ENCODE data around the gene PIEZO2.

Gene PIEZO2

DNA sequence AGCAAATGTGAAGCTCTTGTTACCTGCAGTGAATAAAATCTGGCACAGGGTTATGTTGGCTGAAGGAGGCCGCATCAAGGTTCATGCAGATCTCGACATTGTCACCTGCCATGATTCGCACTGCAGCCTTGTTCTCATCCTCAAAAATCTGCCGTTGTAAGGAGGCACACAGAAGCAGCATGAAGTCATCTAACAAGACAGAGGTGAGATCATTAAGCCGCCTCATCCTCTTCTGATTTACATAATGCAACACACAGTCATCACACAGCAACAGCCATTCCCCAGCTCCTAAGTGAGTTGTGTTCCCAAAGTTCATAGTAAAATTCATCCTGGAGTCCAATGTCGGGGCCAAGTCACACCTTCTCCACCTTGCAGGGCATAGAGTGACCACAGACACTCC is 391.4 kb downstream of the PIEZO2 start:
- no peak overlapping the region for H2BK12ac ChIP-seq (ENCODE audit: low read length in 2 of 2)
- H3K79me1 ChIP-seq (replicated peaks; ENCODE audit: low read length, poor library complexity, severe bottlenecking) = no peaks in the 10 kb centered on the region
- no peak overlapping the region for H3K18ac ChIP-seq (ENCODE audit: low read depth in 1 of 2, low read length in 2 of 2)
- H3K4me1 ChIP-seq (ENCODE audit: control insufficient read depth, insufficient read depth, low read depth, low read length) = no peaks in the 10 kb centered on the region
- no peak overlapping the region for H2AK5ac ChIP-seq (ENCODE audit: low read length, severe bottlenecking)
- no peak overlapping the region for H4K91ac ChIP-seq (ENCODE audit: low read length)
- H3K23ac ChIP-seq (ENCODE audit: low read length in 2 of 2) = no peak overlapping the region
- H3K14ac ChIP-seq (ENCODE audit: low read length in 2 of 2) = no peak overlapping the region
- H3K36me3 ChIP-seq (ENCODE audit: control insufficient read depth in 1 of 2, insufficient read depth in 2 of 2, low read depth in 1 of 2, low read length in 2 of 2) = peaks cover 0 to 8% of the 10 kb centered on the region in 2 experiments
- peaks cover 0 to 29% of the 10 kb centered on the region in 2 experiments for H3K27me3 ChIP-seq (ENCODE audit: control insufficient read depth in 1 of 2, insufficient read depth in 1 of 2, low read length in 2 of 2)
- H2BK120ac ChIP-seq (ENCODE audit: low read depth, low read length) = no peak overlapping the region
- H3K9me3 ChIP-seq (ENCODE audit: control insufficient read depth, low read length) = no peaks in the 10 kb centered on the region
- no peak overlapping the region for H2BK15ac ChIP-seq (ENCODE audit: low read depth, poor library complexity, severe bottlenecking)
- H3K4ac ChIP-seq (ENCODE audit: low read depth in 1 of 2, low read length in 2 of 2) = no peak overlapping the region
- H4K8ac ChIP-seq (ENCODE audit: low read length) = no peak overlapping the region
- H3K9ac ChIP-seq (ENCODE audit: low read length) = no peak overlapping the region
- no peak overlapping the region for H2AFZ ChIP-seq (ENCODE audit: low read depth, low read length)
- 97% methylated on average over 6 of the region's 6 CpGs for WGBS
- H2BK5ac ChIP-seq (ENCODE audit: low read depth, low read length, poor library complexity, severe bottlenecking) = no peak overlapping the region
- H3K4me3 ChIP-seq (ENCODE audit: insufficient read depth in 1 of 2, low read depth in 1 of 2, low read length in 2 of 2) = no peak overlapping the region
- H3K27ac ChIP-seq (ENCODE audit: low read length, poor library complexity, severe bottlenecking) = no peak overlapping the region
- H3K4me2 ChIP-seq (ENCODE audit: low read length, poor library complexity, severe bottlenecking) = no peak overlapping the region
- no peak for DNase-seq

DNA sequence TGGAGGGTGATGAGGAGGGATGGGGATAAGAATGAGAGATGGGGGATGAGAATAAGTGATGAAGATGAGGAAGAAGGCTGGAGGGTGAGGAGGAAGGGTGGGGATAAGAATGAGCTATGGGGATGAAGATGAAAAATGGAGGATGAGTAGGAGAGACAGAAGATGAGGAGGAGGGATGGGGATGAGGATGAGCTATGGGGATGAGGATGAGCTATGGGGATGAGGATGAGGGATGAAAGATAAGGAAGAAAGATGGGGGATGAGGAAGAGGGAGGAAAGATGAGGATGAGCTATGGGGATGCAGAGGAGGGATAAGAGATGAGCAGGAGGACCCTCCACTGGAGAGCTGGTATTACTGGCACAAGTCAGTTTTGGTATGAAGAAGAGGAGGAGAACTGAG is 392.0 kb downstream of the PIEZO2 start:
- no peak overlapping the region for H4K91ac ChIP-seq (ENCODE audit: low read length)
- H3K4me1 ChIP-seq (ENCODE audit: control insufficient read depth, insufficient read depth, low read depth, low read length) = no peaks in the 10 kb centered on the region
- H2AFZ ChIP-seq (ENCODE audit: low read depth, low read length) = no peak overlapping the region
- H3K36me3 ChIP-seq (ENCODE audit: control insufficient read depth in 1 of 2, insufficient read depth in 2 of 2, low read depth in 1 of 2, low read length in 2 of 2) = peaks cover 0 to 8% of the 10 kb centered on the region in 2 experiments
- no peak for DNase-seq
- no peak overlapping the region for H3K4me2 ChIP-seq (ENCODE audit: low read length, poor library complexity, severe bottlenecking)
- no peak overlapping the region for H3K9ac ChIP-seq (ENCODE audit: low read length)
- H3K4ac ChIP-seq (ENCODE audit: low read depth in 1 of 2, low read length in 2 of 2) = no peak overlapping the region
- H3K4me3 ChIP-seq (ENCODE audit: insufficient read depth in 1 of 2, low read depth in 1 of 2, low read length in 2 of 2) = no peak overlapping the region
- no peak overlapping the region for H3K27ac ChIP-seq (ENCODE audit: low read length, poor library complexity, severe bottlenecking)
- no peak overlapping the region for H2BK15ac ChIP-seq (ENCODE audit: low read depth, poor library complexity, severe bottlenecking)
- no peak overlapping the region for H2AK5ac ChIP-seq (ENCODE audit: low read length, severe bottlenecking)
- no peak overlapping the region for H3K23ac ChIP-seq (ENCODE audit: low read length in 2 of 2)
- no peak overlapping the region for H3K18ac ChIP-seq (ENCODE audit: low read depth in 1 of 2, low read length in 2 of 2)
- H2BK12ac ChIP-seq (ENCODE audit: low read length in 2 of 2) = no peak overlapping the region
- H3K14ac ChIP-seq (ENCODE audit: low read length in 2 of 2) = no peak overlapping the region
- H3K27me3 ChIP-seq (ENCODE audit: control insufficient read depth in 1 of 2, insufficient read depth in 1 of 2, low read length in 2 of 2) = peaks cover 0 to 35% of the 10 kb centered on the region in 2 experiments
- no peak overlapping the region for H4K8ac ChIP-seq (ENCODE audit: low read length)
- no peaks in the 10 kb centered on the region for H3K79me1 ChIP-seq (replicated peaks; ENCODE audit: low read length, poor library complexity, severe bottlenecking)
- H2BK5ac ChIP-seq (ENCODE audit: low read depth, low read length, poor library complexity, severe bottlenecking) = no peak overlapping the region
- H2BK120ac ChIP-seq (ENCODE audit: low read depth, low read length) = no peak overlapping the region
- H3K9me3 ChIP-seq (ENCODE audit: control insufficient read depth, low read length) = no peaks in the 10 kb centered on the region

GRCh38 chr18:10755855-10756254 is 393.5 kb downstream of the PIEZO2 start:
- no peak overlapping the region for H3K23ac ChIP-seq (ENCODE audit: low read length in 2 of 2)
- peaks cover 0 to 50% of the 10 kb centered on the region in 2 experiments for H3K27me3 ChIP-seq (ENCODE audit: control insufficient read depth in 1 of 2, insufficient read depth in 1 of 2, low read length in 2 of 2)
- no peak overlapping the region for H4K8ac ChIP-seq (ENCODE audit: low read length)
- H3K9ac ChIP-seq (ENCODE audit: low read length) = no peak overlapping the region
- H2BK5ac ChIP-seq (ENCODE audit: low read depth, low read length, poor library complexity, severe bottlenecking) = no peak overlapping the region
- no peak overlapping the region for H3K4me2 ChIP-seq (ENCODE audit: low read length, poor library complexity, severe bottlenecking)
- H3K18ac ChIP-seq (ENCODE audit: low read depth in 1 of 2, low read length in 2 of 2) = no peak overlapping the region
- no peak overlapping the region for H2BK15ac ChIP-seq (ENCODE audit: low read depth, poor library complexity, severe bottlenecking)
- no peak overlapping the region for H2BK12ac ChIP-seq (ENCODE audit: low read length in 2 of 2)
- no peaks in the 10 kb centered on the region for H3K79me1 ChIP-seq (replicated peaks; ENCODE audit: low read length, poor library complexity, severe bottlenecking)
- peaks cover 0 to 8% of the 10 kb centered on the region in 2 experiments for H3K36me3 ChIP-seq (ENCODE audit: control insufficient read depth in 1 of 2, insufficient read depth in 2 of 2, low read depth in 1 of 2, low read length in 2 of 2)
- H2AFZ ChIP-seq (ENCODE audit: low read depth, low read length) = no peak overlapping the region
- H2BK120ac ChIP-seq (ENCODE audit: low read depth, low read length) = no peak overlapping the region
- 69% methylated on average over 1 of the region's 1 CpG for WGBS
- no peaks in the 10 kb centered on the region for H3K4me1 ChIP-seq (ENCODE audit: control insufficient read depth, insufficient read depth, low read depth, low read length)
- H3K4ac ChIP-seq (ENCODE audit: low read depth in 1 of 2, low read length in 2 of 2) = no peak overlapping the region
- H4K91ac ChIP-seq (ENCODE audit: low read length) = no peak overlapping the region
- H3K4me3 ChIP-seq (ENCODE audit: insufficient read depth in 1 of 2, low read depth in 1 of 2, low read length in 2 of 2) = no peak overlapping the region
- DNase-seq = no peak
- no peak overlapping the region for H3K27ac ChIP-seq (ENCODE audit: low read length, poor library complexity, severe bottlenecking)
- no peaks in the 10 kb centered on the region for H3K9me3 ChIP-seq (ENCODE audit: control insufficient read depth, low read length)
- no peak overlapping the region for H3K14ac ChIP-seq (ENCODE audit: low read length in 2 of 2)
- no peak overlapping the region for H2AK5ac ChIP-seq (ENCODE audit: low read length, severe bottlenecking)

- no peak overlapping the region for H3K27ac ChIP-seq (ENCODE audit: low read length, poor library complexity, severe bottlenecking)
- H2AK5ac ChIP-seq (ENCODE audit: low read length, severe bottlenecking) = no peak overlapping the region
- H3K4me2 ChIP-seq (ENCODE audit: low read length, poor library complexity, severe bottlenecking) = no peak overlapping the region
- WGBS = 100% methylated on average over 4 of the region's 4 CpGs
- no peak overlapping the region for H3K4me3 ChIP-seq (ENCODE audit: insufficient read depth in 1 of 2, low read depth in 1 of 2, low read length in 2 of 2)
- H3K14ac ChIP-seq (ENCODE audit: low read length in 2 of 2) = no peak overlapping the region
- H3K9ac ChIP-seq (ENCODE audit: low read length) = no peak overlapping the region
- no peak overlapping the region for H4K8ac ChIP-seq (ENCODE audit: low read length)
- H4K91ac ChIP-seq (ENCODE audit: low read length) = no peak overlapping the region
- no peak overlapping the region for H2BK120ac ChIP-seq (ENCODE audit: low read depth, low read length)
- no peaks in the 10 kb centered on the region for H3K9me3 ChIP-seq (ENCODE audit: control insufficient read depth, low read length)
- H3K18ac ChIP-seq (ENCODE audit: low read depth in 1 of 2, low read length in 2 of 2) = no peak overlapping the region
- no peak overlapping the region for H2BK12ac ChIP-seq (ENCODE audit: low read length in 2 of 2)
- no peak overlapping the region for H2BK15ac ChIP-seq (ENCODE audit: low read depth, poor library complexity, severe bottlenecking)
- no peak overlapping the region for H2BK5ac ChIP-seq (ENCODE audit: low read depth, low read length, poor library complexity, severe bottlenecking)
- no peak for DNase-seq
- H3K4ac ChIP-seq (ENCODE audit: low read depth in 1 of 2, low read length in 2 of 2) = no peak overlapping the region
- H3K23ac ChIP-seq (ENCODE audit: low read length in 2 of 2) = no peak overlapping the region
- H3K27me3 ChIP-seq (ENCODE audit: control insufficient read depth in 1 of 2, insufficient read depth in 1 of 2, low read length in 2 of 2) = peaks cover 0 to 64% of the 10 kb centered on the region in 2 experiments
- H2AFZ ChIP-seq (ENCODE audit: low read depth, low read length) = no peak overlapping the region
- H3K79me1 ChIP-seq (replicated peaks; ENCODE audit: low read length, poor library complexity, severe bottlenecking) = no peaks in the 10 kb centered on the region
- H3K36me3 ChIP-seq (ENCODE audit: control insufficient read depth in 1 of 2, insufficient read depth in 2 of 2, low read depth in 1 of 2, low read length in 2 of 2) = peaks cover 0 to 5% of the 10 kb centered on the region in 2 experiments
- H3K4me1 ChIP-seq (ENCODE audit: control insufficient read depth, insufficient read depth, low read depth, low read length) = no peaks in the 10 kb centered on the region
These were observed 395.2 kb downstream of the PIEZO2 start for GRCh38 chr18:10754128-10754527.

All from mesenchymal stem cell (in vitro differentiated cells and primary cell).